Fibroblast of skin of left biceps (primary cell): ENCODE measurements around the gene PRCP.
"Not testable (repeated sequence)": the region's sequence is repeated elsewhere in the genome, so short reads cannot be mapped to it uniquely, and the experiment has no call there.

ENCODE experiments used
- DNase-seq, 2 experiments: peaks; one replicate each; pipeline ENCODE4 v3.0.0-alpha.2; 2013; ENCODE audit warnings: low read depth in 2 of 2

PRCP gene

DNA sequence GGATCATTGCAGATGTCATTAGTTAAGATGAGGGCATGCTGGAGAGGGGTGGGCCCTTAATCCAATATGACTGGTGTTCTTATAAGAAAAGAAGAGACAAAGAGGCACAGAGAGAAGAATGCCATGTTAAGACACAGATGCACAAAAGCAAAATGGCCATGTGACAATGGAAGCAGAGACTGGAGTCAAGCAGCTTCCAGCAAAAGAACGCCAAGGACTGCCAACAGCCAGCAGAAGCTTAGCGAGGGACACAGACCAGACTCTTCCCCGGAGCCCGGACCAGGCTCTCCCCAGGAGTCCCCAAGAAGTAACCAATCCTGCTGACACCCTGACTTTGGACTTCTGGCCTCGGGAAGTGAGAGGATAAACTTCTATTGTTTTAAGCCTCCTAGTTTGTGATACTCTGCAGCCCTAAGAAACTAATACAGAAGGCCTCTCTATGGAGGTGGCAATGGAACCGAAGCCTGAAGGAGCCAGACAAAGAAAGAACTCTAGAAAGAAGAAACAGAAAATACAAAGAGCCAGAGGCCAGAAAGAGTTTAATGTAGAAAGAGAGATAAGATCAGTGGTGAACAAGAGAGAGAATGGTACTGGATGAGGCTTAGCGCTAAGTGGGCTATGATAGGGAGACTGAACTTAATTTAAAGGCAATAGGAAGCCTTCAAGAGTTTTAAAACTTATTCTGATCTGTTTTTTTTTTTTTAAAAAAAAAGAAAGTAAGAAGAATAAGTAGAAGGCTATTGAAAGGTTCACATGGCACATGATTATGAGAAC is 27.7 kb downstream of the PRCP start:
- DNase-seq: no peak

DNA sequence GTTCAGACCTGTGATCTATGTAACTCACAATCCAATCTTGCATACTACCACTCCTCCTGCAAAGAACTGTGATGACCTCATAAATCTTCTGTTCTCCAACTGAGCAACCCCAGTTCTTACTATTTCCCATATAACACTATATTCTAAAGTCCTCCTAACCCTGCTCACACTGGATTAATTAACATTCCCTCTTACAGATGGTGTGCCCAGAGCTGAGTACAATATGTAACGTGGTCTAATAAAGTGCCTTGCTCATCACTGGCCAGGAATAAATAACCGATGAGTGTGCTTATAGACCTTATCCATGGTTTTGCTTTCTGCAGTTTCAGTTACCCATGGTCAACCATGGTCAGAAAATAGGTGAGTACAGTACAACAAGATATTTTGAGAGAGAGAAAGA is 28.6 kb downstream of the PRCP start:
- DNase-seq: no peak

DNA sequence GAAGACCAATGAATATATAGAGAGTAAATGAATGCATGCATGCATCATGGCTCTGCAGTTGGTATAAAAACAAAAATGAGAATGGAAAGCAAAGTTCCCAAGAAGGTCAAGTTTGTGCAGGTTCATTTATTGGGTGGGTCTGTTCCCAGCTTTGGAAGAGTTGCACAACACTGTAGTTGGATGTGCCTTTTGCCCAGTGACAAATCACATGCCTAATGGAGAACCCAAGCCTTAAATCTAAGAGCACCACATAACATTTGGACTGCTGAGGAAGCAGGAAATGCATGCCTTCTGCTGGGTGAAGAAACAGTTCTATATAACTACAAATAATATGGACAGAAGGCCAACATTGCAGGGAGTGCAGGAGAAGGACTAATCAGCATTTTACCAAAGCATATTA is 30.6 kb downstream of the PRCP start:
- no peak for DNase-seq

DNA sequence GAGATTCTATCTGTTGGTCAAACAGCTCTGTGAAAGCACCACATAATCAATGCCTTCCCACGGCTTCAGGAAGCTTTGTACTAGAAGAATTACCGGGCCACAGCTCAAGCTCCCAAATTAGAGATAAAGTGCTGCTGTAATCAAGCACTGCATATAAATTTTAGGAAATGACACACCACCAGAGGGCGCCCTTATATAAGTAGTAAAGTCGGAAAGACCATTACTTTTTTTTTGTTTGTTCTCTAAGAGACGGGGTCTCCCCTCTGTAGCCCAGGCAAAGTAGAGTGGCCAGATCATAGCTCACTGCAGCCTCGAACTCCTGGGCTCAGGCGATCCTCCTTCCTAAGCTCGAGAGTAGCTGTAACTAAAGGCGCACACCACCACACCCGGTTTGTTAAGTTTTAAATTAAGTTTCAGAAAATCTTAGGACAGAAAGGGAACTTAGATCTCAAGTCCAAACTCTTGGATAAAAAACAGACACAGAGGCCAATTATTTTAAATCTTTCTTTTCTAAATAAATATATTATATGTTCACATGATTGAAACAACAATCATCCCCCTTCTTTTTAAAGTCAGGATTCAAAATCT is 32.6 kb downstream of the PRCP start:
- peak; percentile 42 for DNase-seq

DNA sequence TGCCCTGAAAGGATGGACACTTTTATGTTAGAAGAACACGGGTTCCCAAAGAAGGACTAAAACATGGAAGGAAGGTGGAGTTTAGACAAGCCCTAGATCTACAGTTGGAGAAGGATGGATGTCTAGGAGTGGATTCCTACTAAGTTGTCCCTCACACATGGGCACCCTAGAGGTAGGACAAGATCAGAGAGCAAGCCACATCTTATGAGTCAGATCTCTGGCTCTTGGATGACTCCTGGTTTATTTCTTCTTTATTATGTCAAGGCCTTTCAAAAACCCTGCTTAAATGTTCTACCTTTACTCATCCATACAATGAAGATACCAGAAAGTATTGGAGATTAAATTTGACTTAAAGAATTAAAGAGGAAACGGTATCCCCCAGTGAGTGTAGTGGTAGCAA is 34.4 kb downstream of the PRCP start:
- no peak for DNase-seq

DNA sequence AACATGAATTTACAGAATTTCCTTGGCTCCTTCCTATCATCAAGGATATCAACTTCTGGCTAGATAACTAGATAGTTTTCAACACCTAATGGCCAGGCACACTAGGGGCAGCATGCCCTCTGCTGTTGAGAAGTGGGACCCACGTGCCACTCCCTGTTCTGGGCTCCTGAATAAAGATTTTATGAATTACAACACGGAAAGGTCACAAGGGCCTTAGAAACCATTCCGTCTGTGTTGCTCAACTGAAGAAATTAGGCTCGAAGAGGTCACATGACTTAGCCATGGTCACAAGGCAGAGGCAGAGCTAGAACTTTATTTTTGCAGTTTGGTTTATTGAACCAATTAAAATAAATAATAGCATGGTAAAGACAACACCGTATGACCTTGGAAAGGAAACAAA is 36.0 kb downstream of the PRCP start:
- DNase-seq: no peak

DNA sequence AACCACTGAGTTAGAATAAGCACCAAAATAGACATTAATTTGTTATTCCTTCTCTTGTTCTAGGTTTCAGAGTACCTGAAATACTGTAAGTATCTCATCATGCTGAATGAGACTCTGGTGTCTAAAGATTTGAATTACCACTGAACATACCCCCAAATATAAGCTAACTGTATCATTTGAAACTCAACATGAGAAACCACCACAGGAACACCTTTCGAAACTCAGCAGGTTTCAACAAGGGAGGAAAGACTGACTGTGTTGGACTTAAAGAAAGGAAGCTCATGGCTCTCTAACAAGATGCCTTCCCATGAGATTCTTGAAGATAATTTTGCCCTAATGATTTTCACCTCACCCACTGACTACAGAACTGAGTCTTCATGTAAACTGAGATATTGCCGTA is 37.0 kb downstream of the PRCP start:
- DNase-seq: no peak

DNA sequence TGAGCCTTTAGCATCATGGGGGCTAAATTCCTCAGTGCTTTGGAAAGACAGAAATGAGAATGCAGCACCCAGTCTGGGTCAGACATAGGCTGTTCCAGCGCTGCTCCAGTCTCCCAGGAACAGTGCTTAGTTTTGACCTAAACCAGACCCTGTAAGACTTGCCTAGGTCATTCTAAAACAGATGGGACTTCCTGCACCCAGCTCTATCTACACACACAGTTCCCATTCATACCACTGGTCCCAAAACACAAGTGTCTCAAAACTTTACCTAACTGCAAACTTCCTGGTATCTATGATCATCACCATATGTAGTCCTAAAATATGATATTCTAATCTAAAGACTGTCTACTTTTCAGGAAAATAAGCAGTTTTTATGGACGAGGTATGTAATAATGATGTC is 37.9 kb downstream of the PRCP start:
- no peak for DNase-seq

DNA sequence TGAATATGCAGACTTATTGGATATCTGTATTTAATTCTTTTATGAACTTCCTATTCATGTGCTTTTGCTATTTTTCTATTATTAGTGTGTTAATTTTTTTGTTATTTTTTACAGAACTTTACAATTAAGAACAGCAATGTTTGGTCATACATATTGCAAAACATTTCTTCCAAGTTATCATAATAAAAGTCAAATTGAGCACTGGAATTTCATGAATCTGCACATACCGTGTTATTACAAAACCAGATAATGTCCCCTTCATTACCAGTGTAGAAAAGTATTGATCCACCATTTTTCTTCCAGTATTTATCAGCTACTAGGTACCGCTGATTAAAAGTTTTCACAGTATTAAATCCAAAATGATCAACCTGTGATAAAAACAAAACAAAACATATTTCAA is 40.5 kb downstream of the PRCP start:
- no peak for DNase-seq

DNA sequence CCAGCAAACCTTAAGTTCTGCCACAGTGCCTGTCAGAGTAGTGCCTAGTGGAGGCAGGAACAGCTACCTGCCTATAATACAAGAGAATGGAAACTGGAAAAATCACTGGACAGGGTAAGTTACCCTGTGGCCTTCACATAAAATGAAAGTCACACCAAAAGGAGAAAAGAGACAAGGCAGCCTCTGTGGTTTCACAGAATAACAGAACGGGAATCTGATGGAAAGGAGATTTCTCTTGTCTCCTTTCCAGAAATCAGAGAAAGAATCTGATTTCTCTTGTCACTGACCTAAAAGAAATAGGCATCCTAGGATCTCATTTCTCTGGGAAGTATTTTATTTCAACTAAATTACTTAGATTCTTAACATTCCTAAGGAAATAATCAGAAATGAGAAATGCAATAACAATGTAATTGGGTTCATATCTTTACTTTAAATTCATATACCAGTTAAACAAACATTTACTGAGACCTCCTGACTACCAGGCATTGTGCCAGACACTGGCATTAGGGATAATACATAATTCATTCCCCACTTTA is 41.6 kb downstream of the PRCP start:
- DNase-seq: peak; percentile 36 to 62

DNA sequence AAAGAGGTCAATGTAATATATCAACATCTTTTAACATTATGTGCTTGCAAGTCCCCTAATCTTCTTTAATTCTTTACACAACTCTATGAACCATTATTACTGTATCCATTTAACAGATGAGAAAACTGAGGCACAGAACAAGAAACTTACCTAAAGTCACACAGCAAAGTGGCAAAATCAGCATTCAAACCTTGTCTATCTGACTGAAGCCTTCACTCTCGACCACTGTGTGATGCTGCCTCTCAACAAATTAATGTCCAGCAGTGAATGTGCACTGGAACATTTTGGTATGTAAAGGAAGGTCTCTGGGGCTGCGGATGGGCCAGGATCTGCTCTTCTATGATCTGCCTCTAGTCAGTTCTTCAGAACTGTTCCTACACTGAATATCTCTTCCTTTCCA is 42.1 kb downstream of the PRCP start:
- no peak for DNase-seq

DNA sequence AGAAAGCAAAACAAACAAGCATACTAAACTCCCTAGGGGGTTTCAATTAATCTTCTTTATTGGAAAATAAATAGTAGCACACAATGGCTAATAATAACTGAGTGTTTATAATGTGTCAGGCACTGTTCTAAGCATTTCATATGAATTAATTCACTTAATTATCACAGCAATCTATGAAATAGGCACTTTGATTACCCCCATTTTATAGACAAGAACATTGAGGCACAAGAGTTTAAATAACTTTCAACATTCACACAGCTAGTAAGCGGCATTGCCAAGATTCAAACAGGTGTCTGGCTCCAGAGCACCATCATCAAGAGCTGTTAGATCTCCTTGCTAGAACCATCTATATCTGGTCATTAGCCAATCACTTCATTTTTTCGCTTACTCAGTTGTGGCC is 43.1 kb downstream of the PRCP start:
- no peak for DNase-seq

DNA sequence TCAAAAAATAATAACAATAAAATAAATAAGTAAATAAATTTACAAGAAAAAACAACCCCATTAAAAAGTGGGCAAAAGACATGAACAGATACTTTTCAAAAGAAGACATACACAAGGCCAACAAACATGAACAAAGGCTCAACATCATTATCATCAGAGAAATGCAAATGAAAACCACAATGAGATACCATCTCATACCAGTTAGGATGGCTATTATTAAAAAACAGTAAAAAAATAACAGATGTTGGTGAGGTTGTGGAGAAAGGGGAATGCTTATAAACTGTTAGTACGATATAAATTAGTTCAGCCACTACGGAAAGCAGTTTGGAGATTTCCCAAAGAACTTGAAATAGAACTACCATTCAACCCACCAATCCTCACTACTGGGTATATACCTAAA is 44.6 kb downstream of the PRCP start:
- DNase-seq: no peak

DNA sequence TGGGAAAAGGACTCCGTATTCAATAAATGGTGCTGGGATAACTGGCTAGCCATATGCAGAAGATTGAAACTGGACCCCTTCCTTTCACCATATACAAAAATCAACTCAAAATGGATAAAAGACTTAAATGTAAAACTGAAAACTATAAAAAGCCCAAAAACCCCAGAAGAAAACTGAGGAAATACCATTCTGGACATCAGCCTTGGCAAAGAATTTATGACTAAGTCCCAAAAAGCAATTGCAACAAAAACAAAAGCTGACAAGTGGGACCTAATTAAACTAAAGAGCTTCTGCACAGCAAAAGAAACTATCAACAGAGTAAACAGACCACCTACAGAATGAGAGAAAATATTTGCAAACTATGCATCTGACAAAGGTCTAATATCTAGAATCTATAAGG is 45.3 kb downstream of the PRCP start:
- not testable (repeated sequence) for DNase-seq

DNA sequence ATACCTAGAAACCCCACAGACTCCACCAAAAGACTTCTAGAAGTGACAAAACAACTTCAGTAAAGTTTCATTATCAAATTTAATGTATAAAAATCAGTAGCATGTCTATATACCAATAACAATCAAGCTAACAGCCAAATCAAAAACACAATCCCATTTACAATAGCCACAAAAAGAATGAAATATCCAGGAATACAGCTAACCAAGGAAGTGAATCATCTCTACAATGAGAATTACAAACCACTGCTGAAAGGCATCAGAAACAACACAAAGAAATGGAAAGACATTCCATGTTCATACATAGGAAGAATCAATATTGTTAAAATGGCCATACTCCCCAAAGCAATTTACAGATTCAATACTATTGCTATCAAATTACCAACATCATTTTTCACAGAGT is 46.0 kb downstream of the PRCP start:
- DNase-seq: no peak

DNA sequence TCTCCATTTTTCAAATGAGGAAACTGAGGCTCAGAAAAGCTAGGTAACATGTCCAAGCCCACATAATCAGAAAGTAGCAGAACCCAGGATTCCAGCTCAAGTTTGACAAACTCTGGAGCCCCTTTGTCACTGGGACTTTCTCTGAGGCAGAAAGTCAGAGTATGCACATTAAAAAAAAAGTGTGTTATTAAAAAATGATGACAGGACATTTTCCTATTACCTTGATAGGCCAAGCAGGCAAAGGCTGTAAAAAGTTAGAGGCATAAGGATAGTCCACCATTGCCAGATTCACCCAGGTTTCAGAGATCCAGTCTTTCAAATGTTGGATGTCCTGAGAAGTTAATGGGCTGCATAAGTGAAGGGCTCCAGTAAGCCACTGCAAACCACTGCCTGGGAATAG is 51.4 kb downstream of the PRCP start:
- no peak for DNase-seq

DNA sequence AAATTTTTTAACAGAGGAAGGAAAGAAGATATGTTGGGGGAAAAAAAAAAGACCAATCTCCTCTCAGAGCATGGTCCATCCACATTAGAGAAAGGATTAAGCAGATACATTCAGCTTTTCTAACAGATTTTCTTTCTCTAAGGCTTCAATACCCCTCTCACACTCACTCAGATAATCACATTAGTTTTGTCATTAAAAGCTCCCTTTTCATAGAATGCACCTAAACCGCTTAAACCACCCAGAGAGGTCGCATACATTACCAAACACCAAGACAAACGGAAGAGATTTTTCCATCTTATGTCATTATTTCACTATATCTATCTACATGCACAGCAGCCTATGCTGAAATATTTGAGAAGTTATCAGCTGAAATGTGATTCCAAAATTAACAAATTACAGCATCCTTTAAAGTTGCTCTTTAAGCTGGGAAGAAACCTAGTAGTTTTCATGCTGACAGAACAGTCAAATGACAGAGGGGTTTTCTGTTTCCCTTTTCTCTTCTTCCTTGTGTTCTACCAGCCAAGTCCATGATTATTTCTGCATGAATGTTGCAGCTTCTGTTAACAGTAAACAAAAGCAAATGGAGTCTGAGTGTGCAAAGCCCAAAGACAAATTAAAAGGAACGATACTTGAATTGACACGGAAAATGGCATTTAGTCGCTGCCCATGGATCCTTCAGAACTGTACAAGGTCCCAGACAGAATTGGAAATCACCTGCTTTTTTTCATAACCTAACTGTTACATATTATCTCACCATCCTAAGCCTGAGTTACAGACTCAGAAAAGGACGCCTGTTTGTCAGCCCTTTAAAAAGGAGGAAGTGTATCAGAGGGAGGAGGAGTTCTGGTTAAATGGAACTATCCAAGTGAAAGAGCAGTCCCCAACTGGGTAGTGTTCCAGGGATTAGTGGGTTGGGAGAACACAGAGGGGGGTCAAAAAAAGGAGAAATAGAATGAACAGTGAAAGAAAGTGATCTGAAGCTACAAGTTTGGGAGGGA is 54.6 kb downstream of the PRCP start:
- DNase-seq: no peak

DNA sequence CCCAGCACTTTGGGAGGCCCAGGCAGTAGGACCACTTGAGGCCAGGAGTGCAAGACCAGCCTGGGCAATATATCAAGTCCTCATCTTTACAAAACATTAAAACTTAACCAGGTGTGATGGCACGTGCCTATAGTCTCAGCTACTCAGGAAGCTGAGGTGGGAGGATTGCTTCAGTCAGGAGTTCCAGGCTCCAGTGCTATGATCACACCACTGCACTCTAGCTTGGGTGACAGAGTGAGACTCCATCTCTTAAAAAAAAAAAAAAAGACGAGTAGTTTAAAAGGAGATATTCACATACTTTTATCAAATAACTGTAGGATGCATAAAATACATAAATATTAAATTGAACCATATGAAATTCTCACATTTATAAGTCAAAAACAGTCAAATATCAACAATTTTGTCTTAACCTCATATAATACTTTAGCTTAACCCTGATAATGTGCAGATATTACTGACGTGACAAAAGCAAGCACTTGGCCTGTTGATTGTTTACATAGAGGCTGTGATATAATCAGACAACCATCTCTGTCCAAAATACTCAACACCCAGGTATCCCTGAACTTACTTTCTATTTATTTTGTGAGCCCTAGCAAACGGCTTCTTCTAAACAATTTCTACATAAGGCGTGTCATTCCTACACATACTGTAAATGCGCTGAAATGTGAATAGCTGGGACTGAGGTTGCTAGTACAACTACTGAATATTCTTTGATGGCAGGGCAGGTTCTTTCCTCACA is 57.0 kb downstream of the PRCP start:
- DNase-seq: no peak

DNA sequence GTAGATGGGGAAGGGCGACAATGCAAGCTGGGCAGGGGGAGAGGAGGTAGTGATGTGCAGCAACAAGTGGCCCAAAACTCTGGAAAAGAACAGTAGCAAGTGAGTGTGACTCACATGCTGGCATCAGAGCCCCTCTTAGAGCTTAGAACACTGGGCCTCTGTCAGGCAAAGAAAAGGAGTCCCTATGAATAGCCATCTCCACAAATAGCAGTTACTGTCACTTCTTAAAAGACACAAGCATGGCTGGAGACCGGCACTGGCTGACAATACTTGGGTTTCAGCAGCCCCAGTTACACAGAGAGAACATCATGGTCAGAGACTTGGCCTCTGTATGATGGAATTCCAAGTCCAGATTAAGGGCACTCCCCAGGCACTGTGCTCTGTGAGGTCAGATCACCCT is 58.2 kb downstream of the PRCP start:
- DNase-seq: no peak

DNA sequence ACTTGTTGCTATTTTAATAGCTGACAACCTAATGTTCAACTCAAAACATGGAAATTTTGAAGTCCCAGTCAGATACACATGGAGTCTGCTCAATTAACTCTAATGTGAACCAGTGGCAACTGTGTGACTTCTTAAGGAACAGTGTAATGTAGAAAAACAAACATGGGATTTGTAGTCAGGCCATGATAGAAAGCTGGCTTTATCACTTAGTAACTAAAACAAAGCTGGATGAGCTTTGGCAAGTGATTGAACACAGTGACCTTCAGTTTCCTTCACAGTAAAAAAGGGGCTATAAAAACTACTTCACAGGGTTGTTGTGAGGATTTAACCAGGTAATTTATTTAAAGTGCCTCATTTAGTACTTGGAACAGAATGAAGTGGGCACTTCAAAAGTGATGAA is 62.6 kb downstream of the PRCP start:
- DNase-seq: no peak

DNA sequence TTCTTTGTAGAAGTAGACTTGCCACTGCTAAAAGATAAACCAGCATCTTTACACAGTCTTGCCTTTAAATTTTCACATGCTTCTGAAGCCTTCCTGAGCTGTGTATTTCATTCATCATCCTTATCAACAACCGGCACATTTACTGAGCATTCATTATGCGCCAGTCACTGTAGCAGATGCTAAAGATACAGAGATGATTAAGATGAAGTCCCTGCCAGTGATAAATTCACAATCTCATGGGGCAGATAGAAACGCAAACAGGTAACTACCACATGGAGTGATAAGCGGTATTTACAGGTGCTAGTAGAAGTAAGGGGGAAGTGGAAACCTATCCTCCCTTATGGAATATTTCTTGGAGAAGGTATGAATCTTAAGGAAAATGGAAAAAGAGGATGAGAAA is 67.2 kb downstream of the PRCP start:
- DNase-seq: no peak

DNA sequence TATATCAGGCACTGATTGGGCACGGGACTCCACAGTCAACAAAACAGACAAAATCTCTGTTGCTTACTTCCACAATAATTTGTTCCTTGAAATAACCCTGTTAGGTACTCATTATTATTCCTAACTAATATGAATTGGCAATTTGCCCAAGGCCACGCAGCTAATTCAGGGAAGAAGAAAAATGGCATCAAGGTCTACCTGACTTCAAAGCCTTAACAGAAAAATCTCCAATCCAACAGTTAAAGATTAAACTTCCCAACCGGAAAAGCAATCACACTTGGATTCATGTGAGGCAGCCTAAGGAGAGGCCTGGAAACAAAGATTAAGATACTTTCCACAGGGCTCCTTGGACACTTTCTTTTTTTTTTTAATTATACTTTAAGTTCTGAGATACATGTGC is 68.9 kb downstream of the PRCP start:
- no peak for DNase-seq
